GM19043 (cell line): ENCODE measurements around the gene VPS13C.

ENCODE experiments used
- ATAC-seq: cut with Tn5 transposase; IDR thresholded peaks from one replicate; pipeline ENCODE4 v1.9.1; 2021; ENCODE audit warnings: low read depth; ENCODE audit not compliant: unreplicated experiment

VPS13C gene

DNA sequence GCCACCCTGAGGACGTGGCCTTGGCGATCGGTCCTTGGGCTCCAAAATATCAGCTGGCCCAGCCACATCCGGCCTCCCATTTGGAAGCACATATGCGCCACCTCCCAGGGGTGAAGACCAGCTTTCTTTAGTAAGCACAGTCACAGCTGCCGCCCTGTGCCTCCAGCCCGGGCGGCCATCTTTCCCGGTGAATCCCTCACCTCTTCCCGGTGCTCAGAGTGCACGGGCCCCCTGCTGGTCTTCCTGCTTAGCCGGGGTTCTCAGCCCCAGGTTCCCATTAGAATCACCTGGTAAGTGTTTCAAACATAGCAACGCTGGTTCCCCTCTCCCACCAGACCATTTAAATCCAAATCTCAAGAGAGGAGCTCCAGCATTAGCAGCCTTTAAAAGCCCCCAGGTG, 232.2 kb downstream of the VPS13C start:
- no peak for ATAC-seq

DNA sequence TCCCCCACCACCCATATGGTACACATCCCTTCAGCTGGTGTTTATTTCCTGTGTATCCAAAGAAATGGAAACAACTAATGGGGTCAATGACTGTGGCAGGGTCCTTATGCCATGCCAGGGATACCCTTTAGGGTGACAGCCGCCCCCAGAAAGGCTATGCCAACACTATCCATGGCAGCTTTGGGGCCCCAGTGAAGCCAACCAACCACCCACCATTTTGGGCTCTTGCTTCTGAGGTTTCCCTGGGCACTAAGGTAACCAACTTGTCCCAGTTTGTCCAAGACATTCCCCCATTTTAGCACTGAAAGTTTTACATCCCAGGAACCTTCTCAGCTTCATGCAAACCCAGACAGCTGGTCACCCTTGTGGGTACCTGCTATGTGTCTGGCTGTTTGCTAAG, 233.1 kb downstream of the VPS13C start:
- no peak for ATAC-seq

DNA sequence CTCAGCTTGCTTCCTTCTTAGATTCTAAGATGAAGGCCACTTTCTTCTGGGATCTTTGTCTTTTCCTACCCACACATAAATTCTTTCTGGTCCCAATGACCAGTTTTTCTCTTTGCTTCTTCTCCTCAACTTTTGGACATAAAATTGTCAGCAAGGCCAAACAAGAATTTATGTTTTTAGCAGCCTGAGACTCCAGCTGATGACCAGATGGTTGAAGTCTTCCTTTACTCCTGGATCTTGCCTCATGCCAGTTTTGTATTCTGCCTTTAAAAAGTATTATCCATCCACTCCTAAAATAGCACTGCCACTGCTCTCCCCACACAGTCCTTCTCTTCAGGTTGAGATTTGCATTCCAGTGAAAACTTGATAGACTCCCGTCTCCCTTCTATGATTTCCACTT, 236.0 kb downstream of the VPS13C start:
- ATAC-seq, result no peak

- ATAC-seq, result no peak
Observed at GRCh38 chr15:61822511-61822910, 237.7 kb downstream of the VPS13C start.

GRCh38 chr15:61820951-61821350, 239.3 kb downstream of the VPS13C start:
- ATAC-seq, result no peak

GRCh38 chr15:61820212-61820611, 240.0 kb downstream of the VPS13C start:
- ATAC-seq, result no peak

DNA sequence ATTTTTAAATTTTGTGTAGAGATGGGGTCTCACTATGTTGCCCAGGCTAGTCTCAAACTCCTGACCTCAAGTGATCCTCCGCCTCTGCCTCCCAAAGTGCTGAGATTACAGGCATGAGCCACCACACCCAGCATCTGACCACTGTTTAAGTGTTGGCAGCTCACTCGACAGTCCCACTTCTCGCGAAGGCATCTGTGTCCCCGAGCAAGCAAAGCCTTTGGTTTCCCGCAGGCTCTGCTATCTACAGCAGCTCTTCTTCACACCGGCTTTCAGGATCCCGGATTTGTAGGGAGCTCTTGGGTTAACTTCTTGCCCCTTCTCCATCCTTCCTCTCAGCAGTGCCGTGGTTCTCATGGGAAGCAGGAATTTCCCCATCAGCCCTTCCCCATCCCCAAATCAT, 240.9 kb downstream of the VPS13C start:
- ATAC-seq, result no peak

GRCh38 chr15:61818801-61819200, 241.4 kb downstream of the VPS13C start:
- ATAC-seq, result no peak

DNA sequence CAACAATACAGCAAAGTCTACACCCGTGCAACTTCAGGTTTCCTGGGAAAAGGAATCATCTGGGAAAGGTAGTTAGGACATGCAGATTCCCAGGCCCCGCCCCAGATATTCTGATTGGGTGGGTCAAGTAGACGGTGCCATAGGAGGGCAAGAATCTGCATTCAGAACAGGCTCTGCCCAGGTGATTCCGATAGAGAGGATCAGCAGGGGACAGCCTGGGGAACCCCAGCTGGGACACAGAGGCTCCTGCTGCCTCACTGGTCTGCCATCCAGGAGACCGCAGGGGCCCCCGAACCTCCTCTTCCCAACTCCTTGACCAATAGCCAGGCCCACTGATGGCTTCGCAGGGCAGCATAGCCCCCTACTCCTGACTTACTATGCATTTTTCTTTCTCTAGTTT, 243.4 kb downstream of the VPS13C start:
- ATAC-seq, result no peak

DNA sequence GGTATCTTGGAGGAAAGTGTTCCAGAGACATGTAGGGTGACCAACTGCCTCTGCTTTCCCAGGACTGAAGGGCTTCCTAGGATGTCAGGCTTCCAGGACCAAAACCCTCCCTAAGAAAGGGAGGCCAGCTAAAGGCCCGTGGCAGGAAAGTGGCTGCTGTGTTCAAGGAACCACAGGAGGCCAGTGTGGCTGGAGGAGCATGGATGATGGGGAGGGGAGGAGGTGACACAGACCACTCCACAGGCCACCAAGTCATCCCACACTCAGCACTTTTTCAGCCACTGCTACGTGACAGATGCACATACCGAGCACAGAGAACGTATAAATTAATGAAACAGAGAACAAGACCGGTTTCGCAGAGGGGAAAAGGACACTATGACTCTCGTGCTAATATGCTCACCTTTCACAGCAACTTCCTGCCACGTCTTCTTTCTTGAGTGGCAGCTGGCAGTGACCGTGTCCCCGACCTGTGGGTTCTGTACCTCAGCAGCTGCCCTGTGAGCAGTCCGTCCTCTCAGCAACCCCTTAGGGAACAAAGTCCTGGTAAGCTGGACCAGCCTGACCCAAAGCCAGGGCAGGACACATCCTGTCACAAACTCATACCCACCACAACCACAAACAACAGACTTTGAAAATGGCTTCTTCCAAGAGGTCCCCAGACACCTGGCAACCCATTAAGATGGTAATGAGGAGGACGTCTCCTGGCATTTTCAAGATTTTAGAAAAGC, 244.7 kb downstream of the VPS13C start:
- no peak for ATAC-seq

GRCh38 chr15:61812476-61812875, 247.8 kb downstream of the VPS13C start:
- ATAC-seq, result no peak

GRCh38 chr15:61811952-61812351, 248.3 kb downstream of the VPS13C start:
- no peak for ATAC-seq

DNA sequence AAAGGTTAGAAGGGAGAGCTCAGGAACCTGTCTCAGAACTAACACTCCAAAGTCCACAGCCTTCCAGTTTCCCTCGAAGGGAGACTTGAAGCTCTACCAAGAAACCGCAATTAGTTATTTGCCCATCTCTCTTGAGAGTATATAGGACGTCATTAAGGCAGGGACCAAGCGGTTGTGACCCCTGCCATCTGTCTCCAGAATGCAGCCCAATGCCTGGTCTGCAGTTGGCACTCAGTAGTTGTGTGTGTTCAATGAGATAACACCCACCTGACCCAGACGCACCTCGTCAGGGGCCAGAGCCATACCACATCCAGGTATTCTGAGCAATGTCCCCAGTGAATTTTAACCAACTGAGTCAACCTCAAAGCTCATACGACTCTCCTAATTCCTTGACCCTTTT, 251.0 kb downstream of the VPS13C start:
- no peak for ATAC-seq

GRCh38 chr15:61807281-61807929, 252.8 kb downstream of the VPS13C start:
- ATAC-seq, result no peak
